Right ventricle myocardium superior (tissue), 1 donor: ENCODE data around the gene HTR6. TPM values are rescaled to one million over a fixed set of nuclear protein-coding genes. Genes with fewer than 3 reads are reported as not detected.

ENCODE experiments used
- total RNA-seq: library from RNA; stranded (reverse); fragmentation: NEBNext Ultra II Directional; extraction: Animal tissue kit (Norgen Biotek cat#: 25700); gene quantifications from one replicate; pipeline ENCODE4 v1.2.1, GENCODE V29; 2021
- donor health status: DM: no; HTN: yes; CAD: no; lungs with severe emphysema.

Gene HTR6
- total RNA-seq, 1 donor from 2014 or later, result not detected

Other genes starting within 250 kb of the HTR6 start
- 222 TPM for gene CAPZB, start 179.3 kb upstream of the HTR6 start, total RNA-seq
- 38.6 TPM for gene NBL1, start 20.6 kb upstream of the HTR6 start, total RNA-seq
- 8.1 TPM for gene TMCO4, start 135.0 kb downstream of the HTR6 start, total RNA-seq
- gene RNF186, start 150.4 kb downstream of the HTR6 start, total RNA-seq, result not detected
- gene OTUD3, start 217.5 kb downstream of the HTR6 start, total RNA-seq, result 3.0 TPM